Measurements from ENCODE around the gene ATG14.
A peak's percentile ranks its signal among the peaks of the same experiment; 100 is the strongest.

The ATG14 gene

GRCh38 chr14:55441286-55441685, 29.7 kb upstream of the ATG14 start:
- H3K4me3 ChIP-seq (ENCODE audit: low read depth, low read length) = no peak overlapping the region
- TF ChIP-seq, protein P1, sequence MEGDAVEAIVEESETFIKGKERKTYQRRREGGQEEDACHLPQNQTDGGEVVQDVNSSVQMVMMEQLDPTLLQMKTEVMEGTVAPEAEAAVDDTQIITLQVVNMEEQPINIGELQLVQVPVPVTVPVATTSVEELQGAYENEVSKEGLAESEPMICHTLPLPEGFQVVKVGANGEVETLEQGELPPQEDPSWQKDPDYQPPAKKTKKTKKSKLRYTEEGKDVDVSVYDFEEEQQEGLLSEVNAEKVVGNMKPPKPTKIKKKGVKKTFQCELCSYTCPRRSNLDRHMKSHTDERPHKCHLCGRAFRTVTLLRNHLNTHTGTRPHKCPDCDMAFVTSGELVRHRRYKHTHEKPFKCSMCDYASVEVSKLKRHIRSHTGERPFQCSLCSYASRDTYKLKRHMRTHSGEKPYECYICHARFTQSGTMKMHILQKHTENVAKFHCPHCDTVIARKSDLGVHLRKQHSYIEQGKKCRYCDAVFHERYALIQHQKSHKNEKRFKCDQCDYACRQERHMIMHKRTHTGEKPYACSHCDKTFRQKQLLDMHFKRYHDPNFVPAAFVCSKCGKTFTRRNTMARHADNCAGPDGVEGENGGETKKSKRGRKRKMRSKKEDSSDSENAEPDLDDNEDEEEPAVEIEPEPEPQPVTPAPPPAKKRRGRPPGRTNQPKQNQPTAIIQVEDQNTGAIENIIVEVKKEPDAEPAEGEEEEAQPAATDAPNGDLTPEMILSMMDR (IDR thresholded peaks at IDR 0.05; ENCODE audit: low read depth, low read length) = no peak

DNA sequence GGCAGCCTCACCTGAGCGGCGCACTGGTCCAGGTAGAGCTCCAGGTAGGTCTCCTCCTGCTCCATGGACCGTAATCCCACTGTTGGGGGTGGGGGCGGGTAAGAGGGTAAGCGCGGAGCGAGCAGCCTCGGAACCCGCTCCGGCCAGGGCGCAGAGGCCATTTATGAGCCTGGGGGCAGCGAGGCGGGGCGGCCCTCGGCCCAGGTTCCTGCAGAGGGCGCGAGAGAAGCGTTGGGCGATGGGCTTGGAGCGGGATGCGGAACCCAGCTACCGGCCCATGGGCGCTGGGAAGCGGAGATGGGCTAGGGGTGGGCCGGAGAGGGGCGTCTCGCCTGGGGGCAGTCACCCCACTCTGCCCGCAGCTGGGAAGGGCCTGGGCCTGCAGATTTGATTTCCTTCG, 28.8 kb upstream of the ATG14 start, which contains the start of gene TBPL2:
TSS of gene TBPL2 (minus strand) at position 232 of the 400 bp plus-strand sequence. CDS start at position 65, 167 bp downstream.
- TF ChIP-seq, protein P1 (IDR thresholded peaks at IDR 0.05; ENCODE audit: low read depth, low read length) = no peak
- H3K4me3 ChIP-seq (ENCODE audit: low read depth, low read length) = no peak within 1 kb of the TSS

GRCh38 chr14:55438066-55438683, 26.5 kb upstream of the ATG14 start:
- TF ChIP-seq, protein P1 (IDR thresholded peaks at IDR 0.05; ENCODE audit: low read depth, low read length) = 0 out of 2 replicates have a peak, but pooled peaks have one; percentile 44
- no peak overlapping the region for H3K4me3 ChIP-seq (ENCODE audit: low read depth, low read length)

GRCh38 chr14:55436931-55437330, 25.3 kb upstream of the ATG14 start:
- TF ChIP-seq, protein P1 (IDR thresholded peaks at IDR 0.05; ENCODE audit: low read depth, low read length) = no peak
- no peak overlapping the region for H3K4me3 ChIP-seq (ENCODE audit: low read depth, low read length)

DNA sequence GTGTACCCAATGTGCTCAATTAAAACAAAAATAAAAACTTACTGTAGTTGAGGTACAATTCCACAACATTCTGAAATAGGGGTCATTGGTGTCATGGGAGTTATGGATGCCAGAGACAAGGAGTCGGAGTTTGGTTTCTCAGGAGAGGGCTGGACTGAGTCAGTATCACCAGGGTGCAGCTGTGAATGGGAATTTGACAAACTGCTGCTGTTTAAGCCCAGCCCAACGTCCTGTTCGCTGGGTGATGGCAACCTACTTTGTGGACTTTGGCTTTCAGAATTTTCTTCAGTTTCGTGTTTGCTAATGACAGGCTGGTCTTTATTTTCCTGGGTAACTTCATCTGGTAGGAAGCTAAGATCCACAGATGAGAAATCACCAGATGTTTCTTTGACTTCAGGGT, 24.9 kb upstream of the ATG14 start:
- TF ChIP-seq, protein P1 (IDR thresholded peaks at IDR 0.05; ENCODE audit: low read depth, low read length) = no peak
- H3K4me3 ChIP-seq (ENCODE audit: low read depth, low read length) = no peak overlapping the region

DNA sequence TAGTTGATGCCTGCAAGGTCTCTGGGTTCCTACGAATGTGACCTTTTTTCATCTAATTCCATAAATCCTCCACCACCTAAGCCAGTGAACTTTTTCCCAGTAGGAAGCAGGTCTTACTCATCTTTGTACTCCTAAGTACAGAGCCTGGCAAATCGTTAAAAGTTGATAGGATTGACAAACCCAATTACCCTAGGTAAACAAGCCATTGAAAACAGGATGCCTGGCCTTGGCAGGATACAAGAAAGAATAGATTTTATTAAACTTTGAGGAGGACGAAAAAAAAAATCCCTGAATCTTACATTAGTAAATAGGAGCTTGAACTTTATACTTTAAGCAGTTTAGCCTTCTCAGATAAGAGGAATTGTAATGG, 23.2 kb upstream of the ATG14 start:
- no peak overlapping the region for H3K4me3 ChIP-seq (ENCODE audit: low read depth, low read length)
- TF ChIP-seq, protein P1 (IDR thresholded peaks at IDR 0.05; ENCODE audit: low read depth, low read length) = no peak

- H3K4me3 ChIP-seq (ENCODE audit: low read depth, low read length) = no peak overlapping the region
- TF ChIP-seq, protein P1 (IDR thresholded peaks at IDR 0.05; ENCODE audit: low read depth, low read length) = no peak
These were observed 22.5 kb upstream of the ATG14 start for GRCh38 chr14:55433880-55434804.

All from WI38 (cell line).